Mammary epithelial cell (primary cell): ENCODE results near the gene CLCN7.

Experiments used
- CTCF ChIP-seq, 2 donors: IDR thresholded peaks in 1 of 2; conservative IDR thresholded peaks in 1 of 2; 2 replicates each; pipeline ENCODE4 v1.5.1; 2011 to 2012; ENCODE audit warnings: inconsistent platforms in 2 of 2, low read length in 2 of 2, mild to moderate bottlenecking in 2 of 2, control low read depth in 1 of 2, low read depth in 1 of 2; ENCODE audit not compliant: insufficient read depth in 1 of 2; ENCODE audit errors: extremely low read depth in 1 of 2
- EZH2 ChIP-seq: IDR thresholded peaks from 2 replicates; pipeline ENCODE4 v1.6.1; 2012; ENCODE audit warnings: low read length, inconsistent platforms, borderline replicate concordance

- peak; percentile 6 to 17 for TF ChIP-seq CTCF (conservative IDR thresholded peaks at IDR 0.05 in 1 of 2, IDR thresholded peaks at IDR 0.05 in 1 of 2; ENCODE audit: extremely low read depth in 1 of 2, insufficient read depth in 1 of 2, low read depth in 1 of 2, low read length in 2 of 2)
- TF ChIP-seq EZH2, result no peak
Observed at GRCh38 chr16:1491327-1491726, 16.5 kb upstream of the CLCN7 start.
